Upper lobe of right lung (tissue), 1 donor: ENCODE results near the gene CLPTM1L. TPM values are rescaled to one million over a fixed set of nuclear protein-coding genes. Genes with fewer than 3 reads are reported as not detected.
"Not testable (repeated sequence)": the region's sequence is repeated elsewhere in the genome, so short reads cannot be mapped to it uniquely, and the experiment has no call there.

ENCODE experiments used
- ATAC-seq: fragments of 200-7000 bp; cut with Tn5 transposase; one replicate; pipeline ENCODE4 v1.9.1; 2020; ENCODE audit warnings: mild to moderate bottlenecking, moderate library complexity
- DNase-seq: peaks from one replicate; pipeline ENCODE4 v3.0.0-alpha.2; 2020
- H3K27ac ChIP-seq: fragments of 200-600 bp; one replicate; pipeline ENCODE4 v1.8.0; 2022
- H3K27me3 ChIP-seq: fragments of 200-600 bp; one replicate; pipeline ENCODE4 v1.8.0; 2022; ENCODE audit warnings: mild to moderate bottlenecking
- H3K36me3 ChIP-seq: fragments of 200-600 bp; one replicate; pipeline ENCODE4 v1.8.0; 2022
- H3K4me1 ChIP-seq: fragments of 200-600 bp; one replicate; pipeline ENCODE4 v1.8.0; 2022
- H3K4me3 ChIP-seq: fragments of 200-600 bp; one replicate; pipeline ENCODE4 v1.8.0; 2022; ENCODE audit warnings: mild to moderate bottlenecking
- H3K9me3 ChIP-seq: fragments of 200-600 bp; one replicate; pipeline ENCODE4 v1.8.0; 2022
- CTCF ChIP-seq: fragments of 200-600 bp; IDR thresholded peaks from one replicate; pipeline ENCODE4 v1.8.0; 2022; ENCODE audit warnings: antibody characterized with exemption
- intact Hi-C: fragments of 100-400 bp; cut with DNase I; formaldehyde crosslinking; loops from one replicate; pipeline ENCODE4 v1.11.0; 2022
- total RNA-seq: library from RNA; stranded (reverse); fragmentation: NEBNext Ultra II Directional; extraction: Animal tissue kit (Norgen Biotek cat#: 25700); gene quantifications from one replicate; pipeline ENCODE4 v1.2.1, GENCODE V29; 2021
- donor health status: DM: no; HTN: yes; CAD: no; lungs with severe emphysema.

CLPTM1L gene
- total RNA-seq, 1 donor from 2014 or later, result 153 TPM

- H3K9me3 ChIP-seq, result no peaks in the 10 kb centered on the region
- H3K36me3 ChIP-seq, result peaks cover 33% of the 10 kb centered on the region
- peak overlapping the region; percentile 97 for H3K4me3 ChIP-seq
- DNase-seq (no peak), ATAC-seq (no peak)
- H3K27ac ChIP-seq, result peak overlapping the region; percentile 74
- intact Hi-C loops, result no loop called here
- TF ChIP-seq CTCF, result no peak
- no peaks in the 10 kb centered on the region for H3K27me3 ChIP-seq
- H3K4me1 ChIP-seq, result peaks cover 19% of the 10 kb centered on the region
These were observed 683 bp downstream of the CLPTM1L start for GRCh38 chr5:1343931-1344901.

GRCh38 chr5:1343315-1343751 is 1.6 kb downstream of the CLPTM1L start:
- Histone ChIP-seq H3K9me3 (no peaks in the 10 kb centered on the region), H3K27ac (peak overlapping the region; percentile 74), H3K36me3 (peaks cover 39% of the 10 kb centered on the region), H3K27me3 (no peaks in the 10 kb centered on the region), H3K4me3 (peak overlapping the region; percentile 97), H3K4me1 (peaks cover 19% of the 10 kb centered on the region)
- ATAC-seq (peak; percentile 71), DNase-seq (peak; percentile 80)
- no peak for TF ChIP-seq CTCF
- intact Hi-C loops, result no loop called here

- ATAC-seq, H3K9me3 ChIP-seq, DNase-seq, intact Hi-C loops, H3K27me3 ChIP-seq, H3K4me3 ChIP-seq: not testable (repeated sequence)
- H3K27ac ChIP-seq, result peak overlapping the region; percentile 74
- peaks cover 45% of the 10 kb centered on the region for H3K36me3 ChIP-seq
- H3K4me1 ChIP-seq, result peaks cover 19% of the 10 kb centered on the region
These were observed 2.2 kb downstream of the CLPTM1L start for GRCh38 chr5:1342711-1343110.

GRCh38 chr5:1342268-1342667 is 2.6 kb downstream of the CLPTM1L start:
- ATAC-seq (no peak), DNase-seq (no peak)
- intact Hi-C loops, result no loop called here
- H3K9me3 ChIP-seq, result no peaks in the 10 kb centered on the region
- H3K4me1 ChIP-seq, result peaks cover 19% of the 10 kb centered on the region
- no peak overlapping the region for H3K4me3 ChIP-seq
- TF ChIP-seq CTCF, result no peak
- no peaks in the 10 kb centered on the region for H3K27me3 ChIP-seq
- peaks cover 49% of the 10 kb centered on the region for H3K36me3 ChIP-seq
- H3K27ac ChIP-seq, result peak overlapping the region; percentile 74

GRCh38 chr5:1341863-1342262 is 3.0 kb downstream of the CLPTM1L start:
- no peak overlapping the region for H3K4me3 ChIP-seq
- H3K36me3 ChIP-seq, result peaks cover 53% of the 10 kb centered on the region
- no peak overlapping the region for H3K27ac ChIP-seq
- no peak for TF ChIP-seq CTCF
- ATAC-seq (no peak), DNase-seq (no peak)
- H3K9me3 ChIP-seq, result no peaks in the 10 kb centered on the region
- peaks cover 19% of the 10 kb centered on the region for H3K4me1 ChIP-seq
- intact Hi-C loops, result no loop called here
- H3K27me3 ChIP-seq, result no peaks in the 10 kb centered on the region

- H3K27me3 ChIP-seq, DNase-seq, intact Hi-C loops: not testable (repeated sequence)
These were observed 5.1 kb downstream of the CLPTM1L start for GRCh38 chr5:1339818-1340210.

GRCh38 chr5:1339139-1339817 is 5.6 kb downstream of the CLPTM1L start:
- H3K9me3 ChIP-seq, H3K27me3 ChIP-seq, ATAC-seq, H3K4me3 ChIP-seq, intact Hi-C loops, DNase-seq, H3K27ac ChIP-seq: not testable (repeated sequence)
- Histone ChIP-seq H3K4me1 (peaks cover 12% of the 10 kb centered on the region), H3K36me3 (peaks cover 79% of the 10 kb centered on the region)

More at GRCh38 chr5:1339818-1340210, 5.1 kb downstream of the CLPTM1L start:
- not testable (repeated sequence) for H3K4me3 ChIP-seq, H3K27ac ChIP-seq, H3K9me3 ChIP-seq, ATAC-seq
- Histone ChIP-seq H3K4me1 (peaks cover 12% of the 10 kb centered on the region), H3K36me3 (peaks cover 74% of the 10 kb centered on the region)
